CD14-positive monocyte (primary cell): Measurements from ENCODE around the gene PTPRN. TPM values are rescaled to one million over a fixed set of nuclear protein-coding genes. Genes with fewer than 3 reads are reported as not detected.

Experiments
- DNase-seq, 3 donors: peaks; one replicate each; pipeline ENCODE4 v3.0.0-alpha.2; 2011 to 2022
- H2AFZ ChIP-seq: 2 replicates; pipeline ENCODE4 v1.6.0; 2012; ENCODE audit warnings: mild to moderate bottlenecking, low read depth, low read length, inconsistent platforms; ENCODE audit not compliant: insufficient read depth, poor library complexity, severe bottlenecking
- H3K27ac ChIP-seq, 2 donors: 1 replicate in 1 of 2; 2 replicates in 1 of 2; pipeline ENCODE4 v1.5.1; 2012 to 2013; ENCODE audit warnings: low read length in 2 of 2, control low read depth in 1 of 2, inconsistent platforms in 1 of 2, low read depth in 1 of 2, mild to moderate bottlenecking in 1 of 2
- H3K27me3 ChIP-seq, 2 donors: one replicate each; pipeline versions ENCODE4 v1.6.0 to v1.6.1; 2011 to 2013; ENCODE audit warnings: low read length in 2 of 2; ENCODE audit not compliant: control insufficient read depth in 2 of 2, insufficient read depth in 2 of 2
- H3K36me3 ChIP-seq, 2 donors: replicated peaks in 1 of 2; 1 replicate in 1 of 2; 2 replicates in 1 of 2; pipeline versions ENCODE4 v1.5.1 to v1.6.1; 2012 to 2013; ENCODE audit warnings: low read length in 2 of 2, control low read depth in 1 of 2, inconsistent platforms in 1 of 2, mild to moderate bottlenecking in 1 of 2; ENCODE audit not compliant: insufficient read depth in 2 of 2, control insufficient read depth in 1 of 2
- H3K4me1 ChIP-seq, 2 donors: 1 replicate in 1 of 2; 2 replicates in 1 of 2; pipeline versions ENCODE4 v1.5.1 to v1.6.1; 2012 to 2013; ENCODE audit warnings: low read length in 2 of 2, control low read depth in 1 of 2, inconsistent platforms in 1 of 2, mild to moderate bottlenecking in 1 of 2, moderate library complexity in 1 of 2; ENCODE audit not compliant: insufficient read depth in 2 of 2, control insufficient read depth in 1 of 2
- H3K4me2 ChIP-seq: replicated peaks from 2 replicates; pipeline ENCODE3; 2012; ENCODE audit warnings: low read length, moderate library complexity, mild to moderate bottlenecking; ENCODE audit not compliant: poor library complexity, severe bottlenecking; ENCODE audit errors: extremely low read depth
- H3K4me3 ChIP-seq, 3 experiments: fragments of 200-600 bp in 1 of 3; sonication (generic) in 1 of 3; replicated peaks in 1 of 3; 1 replicate in 2 of 3; 2 replicates in 1 of 3; pipeline ENCODE4 v1.5.1; 2011 to 2013; ENCODE audit warnings: low read length in 3 of 3, mild to moderate bottlenecking in 3 of 3, control low read depth in 2 of 3, low read depth in 2 of 3, inconsistent platforms in 1 of 3, moderate library complexity in 1 of 3
- H3K79me2 ChIP-seq: 2 replicates; pipeline ENCODE4 v1.6.0; 2012; ENCODE audit warnings: mild to moderate bottlenecking, control low read depth, inconsistent platforms, low read length, moderate library complexity; ENCODE audit not compliant: insufficient read depth
- H3K9ac ChIP-seq: 2 replicates; pipeline ENCODE4 v1.6.0; 2017; ENCODE audit warnings: low read length, mild to moderate bottlenecking; ENCODE audit not compliant: insufficient read depth, poor library complexity, severe bottlenecking
- H3K9me3 ChIP-seq, 2 donors: replicated peaks in 1 of 2; 1 replicate in 1 of 2; 2 replicates in 1 of 2; pipeline versions ENCODE4 v1.5.1 to v1.6.1; 2012 to 2013; ENCODE audit warnings: low read length in 2 of 2, control low read depth in 1 of 2; ENCODE audit not compliant: control insufficient read depth in 1 of 2, insufficient read depth in 1 of 2
- H4K20me1 ChIP-seq: 2 replicates; pipeline ENCODE4 v1.6.0; 2012; ENCODE audit warnings: mild to moderate bottlenecking, low read length, control low read depth, moderate library complexity; ENCODE audit not compliant: insufficient read depth
- H3K27ac Mint-ChIP-seq, 7 donors: one replicate each; pipeline ENCODE4 v1.8.0; 2020; ENCODE audit warnings: mild to moderate bottlenecking in 7 of 7, mixed read lengths in 7 of 7, moderate library complexity in 6 of 7, inconsistent platforms in 2 of 7
- H3K27me3 Mint-ChIP-seq, 3 donors: one replicate each; pipeline ENCODE4 v1.8.0; 2021 to 2022; ENCODE audit warnings: low read depth in 3 of 3, mild to moderate bottlenecking in 3 of 3, mixed read lengths in 3 of 3, moderate library complexity in 3 of 3, inconsistent platforms in 1 of 3
- H3K36me3 Mint-ChIP-seq, 2 donors: one replicate each; pipeline ENCODE4 v1.8.0; 2020; ENCODE audit warnings: mixed read lengths in 2 of 2, inconsistent platforms in 1 of 2, mild to moderate bottlenecking in 1 of 2
- H3K4me1 Mint-ChIP-seq: one replicate; pipeline ENCODE4 v1.8.0; 2020; ENCODE audit warnings: mild to moderate bottlenecking, mixed read lengths
- H3K4me3 Mint-ChIP-seq, 2 donors: one replicate each; pipeline ENCODE4 v1.8.0; 2020; ENCODE audit warnings: mild to moderate bottlenecking in 2 of 2, mixed read lengths in 2 of 2, moderate library complexity in 1 of 2
- H3K9me3 Mint-ChIP-seq, 7 donors: one replicate each; pipeline ENCODE4 v1.8.0; 2020 to 2022; ENCODE audit warnings: mixed read lengths in 7 of 7, mild to moderate bottlenecking in 6 of 7, moderate library complexity in 6 of 7, inconsistent platforms in 2 of 7
- WGBS: methylation state at CpG from one replicate; pipeline ENCODE4 v1.1.5; 2013; ENCODE audit warnings: missing lambda C conversion rate; ENCODE audit not compliant: insufficient coverage; 5-methylcytosine and 5-hydroxymethylcytosine counted together
- intact Hi-C, 2 donors: fragments of 100-400 bp; cut with micrococcal nuclease; formaldehyde crosslinking; loops; one replicate each; pipeline versions ENCODE4 v1.15.0 to v1.15.1; 2023
- polyA plus RNA-seq, 3 donors: library from polyadenylated mRNA; depleted of rRNA in 1 of 3; unstranded in 2 of 3; stranded (reverse) in 1 of 3; fragments of 300-500 nt in 2 of 3; fragments of >200 nt in 1 of 3; fragmentation: Illumina TruSeq in 2 of 3; gene quantifications; 1 replicate in 2 of 3; 2 replicates in 1 of 3; pipeline ENCODE4 v1.2.3, GENCODE V29; 2012 to 2021
- TF ChIP-seq, protein P1 (sequence below): fragments of 200-600 bp; IDR thresholded peaks from one replicate; pipeline ENCODE4 v1.8.0; 2022; ENCODE audit warnings: antibody characterized with exemption, mild to moderate bottlenecking

The PTPRN gene
- polyA plus RNA-seq, 3 donors = not detected

DNA sequence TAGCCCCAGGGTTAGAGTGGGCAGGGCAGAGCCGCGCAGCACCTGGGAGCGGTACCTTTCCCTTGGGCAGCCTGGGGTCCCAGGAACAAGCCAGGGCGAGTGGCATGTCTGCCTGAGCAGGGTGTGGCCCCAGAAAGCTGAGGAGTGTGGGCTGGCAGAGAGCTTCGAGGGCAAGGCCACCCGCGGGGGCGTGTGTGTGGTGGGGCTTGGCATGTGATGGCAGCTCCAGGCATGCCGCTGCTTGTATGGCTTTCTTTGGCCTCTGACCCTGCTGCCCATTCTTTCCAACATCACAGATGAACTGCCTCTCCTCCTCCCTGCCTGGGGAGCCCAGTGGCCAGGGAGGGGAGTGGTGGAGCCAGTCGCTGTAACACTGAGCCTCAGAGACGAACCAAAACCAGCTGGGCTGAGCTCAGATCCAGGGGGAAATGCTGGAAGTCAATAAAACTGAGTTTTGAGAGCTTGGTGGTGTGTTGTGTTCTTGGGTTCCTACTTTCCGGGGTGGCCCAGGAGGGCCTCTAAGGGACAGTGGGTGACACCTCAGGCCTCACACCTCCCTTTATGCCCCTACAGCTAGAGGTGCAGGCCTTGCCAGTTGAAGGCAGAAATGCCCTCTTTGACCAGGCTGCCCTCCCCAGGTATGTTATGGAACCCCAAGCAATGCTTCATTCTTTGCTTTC lies 22.6 kb downstream of the PTPRN start:
- no peaks in the 10 kb centered on the region for H3K4me1 ChIP-seq
- no peaks in the 10 kb centered on the region for H3K9me3 ChIP-seq
- intact Hi-C loops = no loop called here
- no peaks in the 10 kb centered on the region for H3K79me2 ChIP-seq
- TF ChIP-seq, protein P1, sequence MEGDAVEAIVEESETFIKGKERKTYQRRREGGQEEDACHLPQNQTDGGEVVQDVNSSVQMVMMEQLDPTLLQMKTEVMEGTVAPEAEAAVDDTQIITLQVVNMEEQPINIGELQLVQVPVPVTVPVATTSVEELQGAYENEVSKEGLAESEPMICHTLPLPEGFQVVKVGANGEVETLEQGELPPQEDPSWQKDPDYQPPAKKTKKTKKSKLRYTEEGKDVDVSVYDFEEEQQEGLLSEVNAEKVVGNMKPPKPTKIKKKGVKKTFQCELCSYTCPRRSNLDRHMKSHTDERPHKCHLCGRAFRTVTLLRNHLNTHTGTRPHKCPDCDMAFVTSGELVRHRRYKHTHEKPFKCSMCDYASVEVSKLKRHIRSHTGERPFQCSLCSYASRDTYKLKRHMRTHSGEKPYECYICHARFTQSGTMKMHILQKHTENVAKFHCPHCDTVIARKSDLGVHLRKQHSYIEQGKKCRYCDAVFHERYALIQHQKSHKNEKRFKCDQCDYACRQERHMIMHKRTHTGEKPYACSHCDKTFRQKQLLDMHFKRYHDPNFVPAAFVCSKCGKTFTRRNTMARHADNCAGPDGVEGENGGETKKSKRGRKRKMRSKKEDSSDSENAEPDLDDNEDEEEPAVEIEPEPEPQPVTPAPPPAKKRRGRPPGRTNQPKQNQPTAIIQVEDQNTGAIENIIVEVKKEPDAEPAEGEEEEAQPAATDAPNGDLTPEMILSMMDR = no peak
- Mint-ChIP-seq H3K9me3 (peaks cover 0 to 1% (median 0%) of the 10 kb centered on the region in 7 donors), H3K27me3 (peaks cover 0 to 6% (median 6%) of the 10 kb centered on the region in 3 donors), H3K36me3 (peaks cover 45 to 46% of the 10 kb centered on the region in 2 donors), H3K27ac (peak overlapping the region in 3 of 7 donors; percentile 33 to 67 (median 36)), H3K4me1 (peaks cover 2% of the 10 kb centered on the region), H3K4me3 (no peak overlapping the region)
- no peak overlapping the region for H3K27ac ChIP-seq
- no peak overlapping the region for H3K4me3 ChIP-seq
- no peaks in the 10 kb centered on the region for H3K27me3 ChIP-seq
- no peak overlapping the region for H3K4me2 ChIP-seq
- H3K9ac ChIP-seq = no peak overlapping the region
- peaks cover 5% of the 10 kb centered on the region for H4K20me1 ChIP-seq
- H2AFZ ChIP-seq = no peak overlapping the region
- no peak for DNase-seq
- WGBS = 100% methylated on average over 2 of the region's 12 CpGs
- H3K36me3 ChIP-seq = peaks cover 43% of the 10 kb centered on the region in 2 donors

DNA sequence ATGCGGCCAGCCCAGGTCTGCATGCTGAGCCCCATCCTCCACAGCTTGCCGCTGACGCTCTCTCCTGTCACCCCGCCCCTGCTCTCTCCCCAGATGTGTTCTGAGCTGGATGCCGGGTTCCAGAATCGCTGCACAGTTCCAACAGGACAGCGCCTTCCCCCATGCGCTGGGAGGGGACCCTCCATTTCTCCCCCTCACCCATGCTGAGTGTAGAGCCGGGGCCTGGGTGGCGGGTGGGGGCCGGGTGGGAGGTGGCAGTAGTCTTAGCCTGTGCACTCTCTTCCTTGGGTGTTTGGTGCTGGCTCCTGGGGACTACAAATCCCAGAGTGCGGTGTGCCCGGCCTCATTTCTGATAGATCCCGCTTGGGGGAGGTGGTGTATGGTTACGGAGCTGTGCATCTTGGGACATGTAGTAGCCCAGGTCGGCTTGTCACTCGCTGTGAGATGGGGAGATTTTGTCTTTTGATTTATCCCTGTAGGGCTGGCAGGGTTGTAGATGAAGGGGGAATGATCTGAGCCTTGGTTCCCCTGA lies 23.2 kb downstream of the PTPRN start:
- Mint-ChIP-seq H3K9me3 (peaks cover 0 to 1% (median 0%) of the 10 kb centered on the region in 7 donors), H3K27ac (no peak overlapping the region), H3K4me1 (peaks cover 2% of the 10 kb centered on the region), H3K4me3 (no peak overlapping the region), H3K27me3 (peaks cover 0 to 6% (median 5%) of the 10 kb centered on the region in 3 donors), H3K36me3 (peaks cover 52% of the 10 kb centered on the region in 2 donors)
- H3K4me2 ChIP-seq = no peak overlapping the region
- no peak overlapping the region for H3K27ac ChIP-seq
- H3K79me2 ChIP-seq = no peaks in the 10 kb centered on the region
- no peak overlapping the region for H3K4me3 ChIP-seq
- H3K27me3 ChIP-seq = no peaks in the 10 kb centered on the region
- intact Hi-C loops = no loop called here
- WGBS = 100% methylated on average over 10 of the region's 17 CpGs
- H2AFZ ChIP-seq = no peak overlapping the region
- no peak overlapping the region for H3K9ac ChIP-seq
- H3K36me3 ChIP-seq = peaks cover 47 to 49% of the 10 kb centered on the region in 2 donors
- no peaks in the 10 kb centered on the region for H3K4me1 ChIP-seq
- peaks cover 5% of the 10 kb centered on the region for H4K20me1 ChIP-seq
- H3K9me3 ChIP-seq = no peaks in the 10 kb centered on the region
- TF ChIP-seq, protein P1 = no peak
- DNase-seq = no peak
